GM18907 (cell line): ENCODE measurements around the gene CEP250.
"Not testable (repeated sequence)": the region's sequence is repeated elsewhere in the genome, so short reads cannot be mapped to it uniquely, and the experiment has no call there.

Experiments
- ATAC-seq: cut with Tn5 transposase; IDR thresholded peaks from one replicate; pipeline ENCODE4 v1.9.1; 2021; ENCODE audit warnings: mild to moderate bottlenecking, moderate library complexity; ENCODE audit not compliant: unreplicated experiment

CEP250 gene

GRCh38 chr20:35456700-35457099 is 1.3 kb downstream of the CEP250 start:
- ATAC-seq = not testable (repeated sequence)

- not testable (repeated sequence) for ATAC-seq
These were observed 2.1 kb downstream of the CEP250 start for GRCh38 chr20:35457539-35457938.

- ATAC-seq = no peak
These were observed 3.0 kb downstream of the CEP250 start for GRCh38 chr20:35458388-35458787.

- no peak for ATAC-seq
These were observed 6.2 kb downstream of the CEP250 start for GRCh38 chr20:35461620-35462019.

DNA sequence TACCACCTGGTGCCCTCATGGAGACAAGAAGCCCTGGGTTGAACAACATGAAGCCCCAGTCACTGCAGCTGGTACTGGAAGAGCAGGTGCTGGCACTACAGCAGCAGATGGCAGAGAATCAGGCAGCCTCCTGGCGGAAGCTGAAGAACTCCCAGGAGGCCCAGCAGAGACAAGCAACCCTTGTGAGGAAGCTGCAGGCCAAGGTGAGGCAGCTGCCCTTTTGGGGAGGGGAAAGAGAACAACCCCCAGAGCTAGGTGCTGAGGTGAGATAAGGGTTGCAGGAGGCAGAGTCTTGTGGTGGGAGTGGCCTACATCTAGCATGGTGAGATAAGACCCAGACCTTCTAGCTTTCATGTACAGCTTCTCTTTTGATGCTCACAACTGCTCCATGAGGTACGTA is 7.0 kb downstream of the CEP250 start:
- ATAC-seq = no peak

DNA sequence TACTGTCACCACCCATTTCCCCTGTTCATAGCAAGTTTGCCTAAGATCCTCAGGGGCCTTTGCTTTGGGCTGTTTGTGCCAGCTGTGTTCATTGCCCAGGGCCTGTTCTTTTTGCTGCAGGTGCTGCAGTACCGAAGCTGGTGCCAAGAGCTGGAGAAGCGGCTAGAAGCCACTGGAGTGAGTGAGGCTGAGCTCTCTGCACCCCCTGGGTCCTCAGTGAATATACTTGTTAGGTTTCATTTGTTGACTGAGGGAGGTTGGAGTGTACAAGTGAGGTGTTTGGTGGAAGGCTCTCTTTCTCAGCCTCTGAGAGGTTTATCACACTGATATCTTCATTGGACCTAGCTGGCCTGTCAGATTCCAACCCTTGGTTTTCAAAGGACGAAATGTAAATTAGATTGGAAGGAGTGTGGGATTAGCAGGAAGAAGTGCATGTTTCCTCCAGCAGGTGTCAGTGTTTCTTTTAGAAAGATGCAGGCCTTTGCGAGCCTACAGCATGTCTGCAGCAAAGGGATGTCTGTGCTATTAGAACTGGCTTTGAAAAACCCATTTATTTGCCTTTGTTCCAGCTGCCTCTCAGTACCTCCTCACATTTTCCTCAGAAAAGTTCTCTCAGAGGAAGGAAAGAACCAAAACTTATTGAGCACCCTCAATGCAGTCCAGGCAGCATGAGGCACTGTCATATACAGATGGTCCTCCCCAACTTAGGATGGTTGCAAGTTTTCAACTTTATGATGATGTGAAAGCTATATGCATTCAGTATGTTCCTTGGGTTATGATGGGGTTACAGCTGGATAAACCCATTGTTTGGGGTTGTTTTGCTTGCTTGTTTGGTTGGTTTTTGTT is 8.3 kb downstream of the CEP250 start:
- ATAC-seq = no peak

DNA sequence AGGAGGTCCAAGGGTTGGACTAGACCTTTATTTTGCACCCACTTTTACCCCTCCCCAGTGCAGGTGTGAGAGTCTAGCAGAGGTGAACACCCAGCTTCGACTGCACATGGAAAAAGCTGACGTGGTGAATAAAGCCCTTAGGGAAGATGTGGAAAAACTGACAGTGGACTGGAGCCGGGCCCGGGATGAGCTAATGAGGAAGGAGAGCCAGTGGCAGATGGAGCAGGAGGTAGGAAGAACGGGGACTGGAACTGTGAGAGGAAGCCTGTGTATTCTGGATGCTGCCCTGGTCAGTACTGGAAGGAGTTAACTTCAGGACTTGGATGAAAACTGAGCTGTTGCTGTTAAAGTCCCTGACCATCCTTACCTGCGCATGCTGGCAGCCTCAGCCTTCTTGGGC is 10.6 kb downstream of the CEP250 start:
- ATAC-seq = no peak

DNA sequence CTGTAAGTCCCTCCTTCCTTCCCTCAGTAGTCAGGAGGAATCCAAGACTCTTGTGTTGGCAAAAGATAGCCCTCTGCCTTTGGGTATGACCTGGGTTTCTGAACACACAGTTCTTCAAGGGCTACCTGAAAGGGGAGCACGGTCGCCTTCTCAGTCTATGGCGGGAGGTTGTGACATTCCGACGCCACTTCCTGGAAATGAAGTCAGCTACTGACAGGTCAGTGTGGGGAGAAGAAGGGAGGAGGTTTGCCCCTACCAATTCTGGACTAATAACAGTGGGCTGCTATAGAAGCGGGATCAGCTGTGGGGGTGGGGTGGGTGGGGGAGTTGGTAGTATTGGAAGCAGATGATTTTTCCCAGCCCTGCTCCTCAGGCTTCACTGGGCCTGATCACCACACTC is 11.5 kb downstream of the CEP250 start:
- no peak for ATAC-seq

GRCh38 chr20:35467339-35468224 is 12.2 kb downstream of the CEP250 start:
- ATAC-seq = no peak

GRCh38 chr20:35468671-35469334 is 13.4 kb downstream of the CEP250 start:
- no peak for ATAC-seq

DNA sequence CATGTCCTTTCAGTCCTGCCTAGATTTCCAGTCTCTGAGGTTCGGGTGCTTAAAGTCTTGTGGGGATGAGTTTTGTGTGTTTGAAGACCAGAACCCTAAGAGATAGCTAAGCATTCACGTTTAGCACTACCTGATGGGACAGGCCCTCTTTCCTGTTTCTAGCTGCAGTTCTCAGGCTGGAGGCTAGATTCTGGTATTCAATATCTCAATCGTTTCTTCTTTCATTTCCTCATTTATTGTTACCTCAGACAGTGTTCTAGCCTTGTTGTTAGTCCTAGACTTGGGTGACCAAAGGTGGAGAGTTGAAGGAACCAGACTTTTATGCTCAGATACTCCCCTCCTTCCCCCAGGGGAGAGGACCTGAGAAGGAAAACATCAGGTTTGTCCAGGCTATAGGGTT is 16.8 kb downstream of the CEP250 start:
- no peak for ATAC-seq

DNA sequence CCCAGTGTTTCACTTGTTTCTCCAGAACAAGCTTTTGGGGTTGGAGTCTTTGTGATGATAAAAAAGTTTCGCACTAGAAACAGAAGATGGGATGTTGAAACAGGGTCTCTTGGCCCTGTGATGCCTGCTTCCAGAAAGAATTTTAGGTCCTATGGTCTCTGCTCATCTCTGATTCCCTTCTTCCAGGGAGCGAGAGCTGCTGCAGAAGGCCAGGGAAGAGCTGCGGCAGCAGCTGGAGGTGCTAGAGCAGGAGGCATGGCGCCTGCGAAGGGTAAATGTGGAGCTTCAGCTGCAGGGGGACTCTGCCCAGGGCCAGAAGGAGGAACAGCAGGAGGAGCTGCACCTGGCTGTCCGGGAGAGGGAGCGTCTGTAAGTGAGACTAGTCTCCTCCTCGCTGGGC is 18.3 kb downstream of the CEP250 start:
- no peak for ATAC-seq

DNA sequence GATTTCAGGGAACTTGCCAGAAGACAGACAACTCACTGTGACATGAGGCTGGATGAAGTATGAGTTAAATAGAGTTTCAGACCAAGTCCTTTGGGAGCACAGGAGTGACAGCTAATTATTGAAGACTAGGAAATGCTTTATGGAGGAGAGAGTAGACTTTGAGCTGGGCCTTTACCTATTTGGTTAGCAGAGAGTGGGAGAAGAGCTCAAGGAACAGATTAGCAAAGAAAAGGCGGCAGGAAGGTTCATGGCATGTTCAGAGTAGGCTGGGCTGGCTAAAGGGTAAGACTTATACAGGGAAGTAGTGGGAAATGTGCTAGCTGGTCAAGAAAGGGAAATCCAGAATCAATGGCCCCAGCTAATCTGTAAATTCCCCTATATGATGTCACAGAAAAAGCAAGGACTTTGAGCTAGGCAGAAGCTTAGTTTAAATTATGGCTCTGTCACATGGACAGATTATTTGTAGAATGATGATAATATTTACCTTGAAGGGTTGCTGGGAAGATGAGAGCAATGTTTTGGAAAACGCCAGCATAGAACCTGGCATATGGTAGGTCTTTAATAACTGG is 19.0 kb downstream of the CEP250 start:
- no peak for ATAC-seq

DNA sequence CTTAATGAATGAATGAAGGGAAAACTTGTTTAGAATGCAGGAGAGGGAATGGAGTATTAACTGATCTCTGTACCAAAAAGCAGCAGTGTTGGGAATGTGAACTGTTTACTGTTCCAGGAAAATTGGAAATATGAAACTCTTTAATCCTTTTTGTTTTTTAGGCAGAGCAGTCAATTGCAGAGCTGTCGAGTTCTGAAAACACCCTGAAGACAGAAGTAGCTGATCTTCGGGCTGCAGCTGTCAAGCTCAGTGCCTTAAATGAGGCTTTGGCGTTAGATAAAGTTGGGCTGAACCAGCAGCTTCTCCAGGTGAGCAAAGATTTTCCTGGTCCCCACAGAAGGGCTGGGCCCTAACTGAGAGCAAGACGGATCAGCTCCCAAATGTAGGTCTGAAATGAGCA is 20.9 kb downstream of the CEP250 start:
- no peak for ATAC-seq

DNA sequence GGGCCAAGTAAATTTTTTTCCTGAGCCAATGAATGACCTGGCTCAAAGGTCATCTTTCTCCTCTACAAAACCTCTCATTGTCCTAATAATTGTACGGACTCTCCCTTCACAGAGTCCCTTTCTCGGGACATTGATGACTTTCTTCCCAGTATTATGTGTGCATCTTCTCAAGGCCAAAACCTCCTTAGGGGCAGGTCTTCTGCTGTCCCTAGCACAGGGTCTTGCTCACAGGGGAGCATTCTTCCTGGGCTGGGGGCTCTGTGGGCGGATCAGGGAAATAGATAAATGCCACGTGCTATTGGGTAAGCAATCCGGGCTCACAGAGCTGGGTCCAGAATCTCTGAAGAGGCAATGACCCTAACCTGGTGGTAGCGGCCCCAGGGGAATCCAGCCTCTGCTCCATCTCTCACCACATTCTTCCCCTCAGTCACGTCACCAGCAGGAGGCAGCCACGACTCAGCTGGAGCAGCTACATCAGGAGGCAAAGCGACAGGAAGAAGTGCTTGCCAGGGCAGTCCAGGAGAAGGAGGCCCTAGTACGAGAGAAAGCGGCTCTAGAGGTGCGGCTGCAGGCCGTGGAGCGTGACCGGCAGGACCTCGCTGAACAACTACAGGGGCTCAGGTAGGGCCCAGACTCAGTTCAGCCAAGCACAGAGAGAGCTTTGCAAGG is 23.5 kb downstream of the CEP250 start:
- no peak for ATAC-seq

DNA sequence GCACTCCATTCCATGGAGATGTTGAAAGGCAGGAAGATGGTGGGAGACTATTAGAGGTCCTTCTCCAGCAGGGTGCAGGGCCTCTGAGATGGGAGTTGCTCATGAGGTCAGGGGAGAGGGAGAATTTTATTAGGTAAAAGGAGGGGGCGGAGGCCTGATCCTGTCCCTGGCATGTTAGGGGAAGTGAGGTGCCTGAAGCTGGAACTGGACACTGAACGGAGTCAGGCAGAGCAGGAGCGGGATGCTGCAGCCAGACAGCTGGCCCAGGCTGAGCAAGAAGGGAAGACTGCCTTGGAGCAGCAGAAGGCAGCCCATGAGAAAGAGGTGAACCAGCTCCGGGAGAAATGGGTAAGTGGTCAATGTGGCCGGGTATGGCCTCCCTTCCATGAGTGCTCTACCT is 24.4 kb downstream of the CEP250 start:
- ATAC-seq = no peak

- ATAC-seq = no peak
These were observed 32.1 kb downstream of the CEP250 start for GRCh38 chr20:35487479-35487878.

DNA sequence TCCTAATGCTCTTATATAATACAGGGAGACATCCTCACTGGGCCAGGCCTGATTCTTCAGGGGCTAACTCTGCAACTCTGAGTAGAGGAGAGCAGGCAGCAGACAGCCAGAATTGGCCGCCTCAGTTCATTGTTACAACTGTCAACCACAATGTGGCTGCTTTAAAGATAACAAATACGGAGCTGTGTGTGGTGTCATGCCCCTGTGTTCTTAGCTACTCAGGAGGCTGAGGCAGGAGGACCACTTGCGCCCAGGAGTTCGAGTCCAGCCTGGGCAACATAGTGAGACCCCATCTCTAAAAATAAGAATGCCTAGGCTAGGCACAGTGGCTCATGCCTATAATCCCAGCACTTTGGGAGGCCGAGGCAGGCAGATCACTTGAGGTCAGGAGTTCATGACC is 34.3 kb downstream of the CEP250 start:
- no peak for ATAC-seq

- ATAC-seq = peak; percentile 95
These were observed 35.4 kb downstream of the CEP250 start for GRCh38 chr20:35490736-35491181.

GRCh38 chr20:35491823-35492222 is 36.4 kb downstream of the CEP250 start:
- ATAC-seq = no peak
